GM18507 (cell line): ENCODE data around the gene KIRREL3.

Experiments
- DNase-seq: peaks from one replicate; pipeline ENCODE4 v3.0.0; 2011; ENCODE audit warnings: low read depth; ENCODE audit not compliant: insufficient read length; ENCODE audit errors: extremely low spot score
- FAIRE-seq: peaks from 2 replicates; lab custom pipeline; 2011; peaks lifted over from hg19 to GRCh38; lab: Jason Lieb, UNC

The KIRREL3 gene

DNA sequence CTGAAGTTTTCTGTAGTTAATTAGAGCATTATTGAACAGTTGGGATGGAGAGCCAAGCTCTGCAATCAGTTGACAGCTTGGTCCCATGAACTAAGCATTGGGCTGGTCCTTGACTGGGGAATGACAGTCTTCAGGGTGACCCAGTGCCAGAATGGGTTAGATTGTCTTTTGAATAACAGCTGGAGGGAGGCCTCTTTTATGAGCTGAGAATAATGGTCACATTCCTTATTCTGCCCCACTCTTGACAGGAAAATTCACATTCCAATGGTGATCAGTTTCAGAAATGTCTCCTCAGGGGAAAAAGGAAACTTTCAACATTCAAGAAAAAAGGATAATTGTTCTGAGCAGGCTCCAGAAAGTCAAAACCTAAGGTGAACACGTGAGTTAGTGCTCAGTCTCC lies 113.9 kb downstream of the KIRREL3 start:
- no peak for DNase-seq
- FAIRE-seq: no peak

GRCh38 chr11:126886085-126886484 lies 114.5 kb downstream of the KIRREL3 start:
- no peak for FAIRE-seq
- no peak for DNase-seq

- no peak for FAIRE-seq
- DNase-seq: no peak
These were observed 116.0 kb downstream of the KIRREL3 start for GRCh38 chr11:126884594-126884993.

GRCh38 chr11:126884192-126884591 lies 116.4 kb downstream of the KIRREL3 start:
- DNase-seq: no peak
- no peak for FAIRE-seq

- DNase-seq (no peak), FAIRE-seq (no peak)
These were observed 119.7 kb downstream of the KIRREL3 start for GRCh38 chr11:126880872-126881271.

- FAIRE-seq (no peak), DNase-seq (no peak)
These were observed 121.1 kb downstream of the KIRREL3 start for GRCh38 chr11:126879516-126879915.

DNA sequence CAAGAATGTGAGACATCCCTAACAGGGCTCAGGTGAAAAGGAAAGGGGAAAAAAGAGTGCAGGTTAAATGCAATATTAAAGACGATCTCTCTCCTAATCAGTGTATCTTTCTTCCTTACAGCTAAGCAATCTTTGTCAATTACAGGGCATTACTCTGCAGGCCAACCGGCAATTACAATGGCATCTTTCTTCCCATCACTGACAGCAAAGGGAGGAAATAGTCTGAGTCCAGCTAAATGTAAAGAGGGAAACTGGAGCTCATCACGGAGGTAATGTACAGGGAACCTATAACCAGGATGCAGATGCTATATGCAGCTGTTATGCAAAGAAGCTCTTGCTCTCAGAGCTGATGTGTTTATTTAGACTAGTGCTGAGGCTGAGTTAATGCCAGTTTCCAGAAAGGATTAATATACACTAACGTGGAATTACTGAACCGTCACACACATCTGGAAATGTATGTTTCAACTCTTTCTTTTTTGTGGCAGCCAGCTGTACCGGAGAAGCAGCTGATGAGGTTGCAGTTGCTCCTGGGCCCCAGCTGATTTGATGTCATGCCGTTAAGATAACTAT lies 121.6 kb downstream of the KIRREL3 start:
- FAIRE-seq: no peak
- DNase-seq: no peak

GRCh38 chr11:126874831-126875230 lies 125.7 kb downstream of the KIRREL3 start:
- FAIRE-seq: no peak
- no peak for DNase-seq

DNA sequence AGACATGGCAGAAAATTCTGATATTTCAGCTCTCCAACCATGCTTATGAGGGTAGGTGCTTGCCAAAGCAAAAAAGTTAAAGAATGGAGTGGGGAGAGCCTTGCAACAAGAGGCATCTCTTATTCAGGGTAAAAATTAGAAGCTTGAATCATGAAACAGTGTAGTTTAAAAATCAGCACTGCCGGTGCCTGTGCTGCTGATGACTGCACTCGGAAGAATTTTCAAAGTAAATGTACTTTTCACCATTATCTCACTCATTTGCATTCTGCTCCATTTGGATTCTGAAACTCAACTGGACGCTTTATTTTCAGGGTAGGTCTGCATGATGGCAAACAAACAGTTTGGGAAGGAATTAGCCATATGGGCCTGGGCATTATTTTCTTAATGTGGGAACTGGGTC lies 126.3 kb downstream of the KIRREL3 start:
- FAIRE-seq: no peak
- no peak for DNase-seq

DNA sequence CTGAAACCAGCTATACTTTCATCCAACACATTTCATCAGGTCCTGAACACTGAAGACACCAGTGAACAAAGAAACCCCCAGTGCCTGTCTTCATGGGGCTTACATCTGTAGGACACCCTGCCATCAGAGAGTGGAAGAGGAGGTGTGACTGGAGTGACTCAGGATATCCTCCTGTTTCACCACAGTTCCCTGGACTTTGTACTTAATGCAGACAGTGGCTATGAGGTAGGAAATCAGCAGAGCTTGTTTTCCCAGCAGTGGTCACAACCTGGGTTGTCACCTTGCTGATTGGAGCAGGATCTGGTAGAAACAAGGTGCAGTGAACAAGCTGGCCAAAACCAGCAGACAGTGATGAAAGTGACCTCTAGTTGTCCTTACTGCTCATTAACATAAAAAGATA lies 128.8 kb downstream of the KIRREL3 start:
- no peak for FAIRE-seq
- DNase-seq: no peak

DNA sequence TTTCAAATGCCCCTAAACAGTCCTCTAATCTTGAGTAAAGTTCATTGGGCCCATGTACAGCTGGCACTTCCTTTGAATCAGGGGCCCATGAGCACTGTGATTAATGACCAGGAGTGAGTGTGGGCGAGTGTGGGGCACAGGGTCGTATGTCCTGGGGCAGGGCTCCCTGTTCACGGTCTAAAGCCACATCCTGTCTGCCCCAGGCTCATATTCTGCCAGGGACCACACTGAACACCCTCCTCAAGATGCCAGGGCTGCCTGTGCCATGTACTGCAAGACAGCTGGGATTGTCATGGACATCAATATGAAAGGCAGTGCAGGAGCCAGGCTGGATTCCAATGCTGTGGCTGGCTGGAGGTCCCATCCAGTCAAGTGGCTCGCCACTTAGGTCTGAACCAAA lies 130.5 kb downstream of the KIRREL3 start:
- no peak for FAIRE-seq
- no peak for DNase-seq

DNA sequence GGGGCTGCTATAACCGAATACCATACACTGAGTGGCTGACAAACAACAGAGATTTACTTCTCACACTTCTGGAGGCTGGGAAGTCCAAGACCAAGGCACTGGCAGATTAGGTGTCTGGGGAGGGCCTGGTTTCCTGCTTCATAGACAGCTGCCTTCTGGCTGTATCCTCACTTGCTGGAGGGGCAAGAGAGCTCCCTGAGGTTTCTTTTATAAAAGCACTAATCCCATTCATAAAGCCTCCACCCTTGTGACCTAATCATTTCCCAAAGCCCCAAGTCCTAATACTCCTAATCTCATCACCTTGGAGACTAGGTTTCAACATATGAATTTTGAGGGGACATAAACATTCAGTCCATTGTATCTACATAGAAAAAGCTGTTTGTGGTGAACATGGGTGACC lies 131.8 kb downstream of the KIRREL3 start:
- FAIRE-seq (no peak), DNase-seq (no peak)

- no peak for FAIRE-seq
These were observed 135.6 kb downstream of the KIRREL3 start for GRCh38 chr11:126864934-126865333.

GRCh38 chr11:126863294-126863997 lies 137.1 kb downstream of the KIRREL3 start:
- DNase-seq: no peak
- no peak for FAIRE-seq

More at GRCh38 chr11:126864934-126865333, 135.6 kb downstream of the KIRREL3 start:
- DNase-seq: no peak

- DNase-seq: peak; percentile 9
- FAIRE-seq: peak; percentile 21
These were observed 137.8 kb downstream of the KIRREL3 start for GRCh38 chr11:126862664-126863243.

- DNase-seq: no peak
- FAIRE-seq: no peak
These were observed 138.6 kb downstream of the KIRREL3 start for GRCh38 chr11:126861796-126862459.

DNA sequence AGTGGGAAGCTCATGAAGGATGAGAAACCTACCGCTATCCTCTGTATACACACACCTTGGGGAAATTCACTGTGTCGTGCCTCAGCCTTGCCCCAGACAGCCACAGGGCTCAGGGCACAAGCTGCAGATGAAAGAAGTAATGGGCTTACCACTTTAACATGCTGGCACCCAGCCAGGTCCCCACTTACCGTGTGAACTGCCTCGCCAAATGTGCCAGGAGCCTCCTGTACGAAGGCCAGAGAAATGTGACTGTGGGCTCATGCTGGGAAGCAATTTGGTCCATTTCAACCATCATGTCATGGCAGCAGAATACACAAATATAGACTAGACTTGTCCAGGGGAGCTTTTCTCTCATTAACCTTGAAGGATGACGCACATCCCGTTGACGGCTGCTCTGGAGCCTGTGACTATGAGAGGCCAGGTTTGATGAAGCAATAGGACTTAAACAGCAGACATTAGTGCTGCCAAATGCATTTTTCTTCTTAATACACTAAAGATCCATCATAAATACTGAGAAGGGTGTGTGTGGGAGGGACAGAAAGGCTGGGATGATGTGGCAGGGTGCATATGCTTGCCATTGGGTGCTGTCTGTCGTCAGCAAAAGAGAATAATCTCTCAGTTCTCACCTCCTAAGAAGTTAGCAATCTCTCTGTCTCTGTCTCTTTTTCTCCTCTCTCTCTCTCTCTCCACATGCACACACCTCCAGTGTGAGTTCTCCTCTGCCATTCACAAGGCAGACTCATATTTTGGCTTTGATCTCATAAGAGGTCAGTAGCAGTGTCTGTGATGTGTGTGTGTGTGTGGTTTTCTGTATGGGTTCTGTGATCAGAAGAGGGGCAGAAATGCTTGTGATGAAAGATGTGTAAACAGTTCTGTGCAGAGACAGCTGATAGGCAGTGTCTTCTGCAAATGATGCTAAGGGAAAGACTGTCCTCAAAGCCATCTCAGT lies 142.4 kb downstream of the KIRREL3 start:
- no peak for DNase-seq
- FAIRE-seq: no peak

GRCh38 chr11:126855536-126855935 lies 145.0 kb downstream of the KIRREL3 start:
- no peak for DNase-seq
- no peak for FAIRE-seq

GRCh38 chr11:126853732-126854131 lies 146.8 kb downstream of the KIRREL3 start:
- no peak for DNase-seq
- peak; percentile 15 for FAIRE-seq

DNA sequence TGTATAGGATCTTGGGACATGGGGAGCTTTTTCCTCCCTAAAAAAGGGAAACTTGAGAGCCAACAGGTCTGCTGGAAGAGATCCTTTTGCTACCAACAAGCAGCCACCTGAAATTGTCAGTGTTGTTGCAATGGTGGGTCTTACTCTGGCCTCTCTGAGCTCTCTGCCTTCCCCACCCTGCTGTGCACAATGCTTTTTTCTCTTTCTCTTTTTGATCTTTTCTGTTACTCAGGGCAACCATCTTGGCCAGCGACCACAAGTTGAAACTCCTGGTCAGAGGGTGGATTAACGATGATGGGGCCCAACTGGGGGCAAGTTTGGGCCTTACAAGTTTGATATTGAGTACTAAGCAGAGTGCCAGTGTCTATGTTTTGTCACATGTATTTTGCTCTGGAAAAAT lies 155.8 kb downstream of the KIRREL3 start:
- FAIRE-seq: no peak
- no peak for DNase-seq
